ENCODE results near the gene ANGEL2. TPM values are rescaled to one million over a fixed set of nuclear protein-coding genes. Genes with fewer than 3 reads are reported as not detected.

The ANGEL2 gene
- total and polyA plus RNA-seq, 2 of the 4 experiments (the other 2 are of a cell fraction): 13.4 to 44.1 TPM

DNA sequence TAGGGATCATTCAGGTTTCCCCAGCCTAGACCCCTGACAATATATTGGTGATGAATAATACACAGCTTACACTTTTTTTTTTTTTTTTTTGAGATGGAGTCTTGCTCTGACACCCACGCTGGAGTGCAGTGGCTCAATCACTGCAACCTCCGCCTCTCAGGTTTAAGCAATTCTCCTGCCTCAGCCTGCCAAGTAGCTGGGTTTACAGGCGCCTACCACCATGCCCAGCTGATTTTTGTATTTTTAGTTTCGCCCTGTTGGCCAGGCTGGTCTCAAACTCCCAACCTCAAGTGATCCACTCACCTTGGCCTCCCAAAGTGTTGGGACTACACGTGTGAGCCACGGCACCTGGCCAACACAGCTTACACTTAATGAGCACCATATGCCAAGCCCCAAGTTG lies 58.1 kb downstream of the ANGEL2 start:
- WGBS, 2 experiments (ENCODE audit: extremely low coverage in 2 of 2, insufficient read length in 1 of 2): no CpG with 5 or more reads among the region's 6 CpGs
- Histone ChIP-seq H4K91ac (ENCODE audit: insufficient read depth, low read depth, low read length) (peak overlapping the region; percentile 33; the same call in 1 of the 2 replicates), H3K9me3 (ENCODE audit: control insufficient read depth, insufficient read depth, low read length) (no peaks in the 10 kb centered on the region), H2BK5ac (ENCODE audit: low read depth, low read length, poor library complexity, severe bottlenecking) (no peak overlapping the region), H3K27ac (ENCODE audit: insufficient read depth, low read length) (no peak overlapping the region), H2AK5ac (ENCODE audit: low read depth, low read length) (peak overlapping the region; percentile 24; the same call in 1 of the 2 replicates), H3K56ac (ENCODE audit: extremely low read depth, insufficient read depth, low read length) (no peak overlapping the region), H3K14ac (replicated peaks; ENCODE audit: low read depth, low read length) (0 out of 2 replicates have a peak overlapping the region, but pooled peaks have one; percentile 20), H3K4me3 (ENCODE audit: insufficient read depth, low read depth, low read length) (no peak overlapping the region), H4K20me1 (ENCODE audit: insufficient read depth, low read length) (no peaks in the 10 kb centered on the region), H3K23ac (ENCODE audit: low read depth, low read length) (no peak overlapping the region), H3K9ac (ENCODE audit: low read depth, low read length) (no peak overlapping the region), H3K4ac (ENCODE audit: low read depth, low read length) (peak overlapping the region; percentile 37; the same call in 1 of the 2 replicates), H3K4me1 (ENCODE audit: control insufficient read depth, insufficient read depth, low read length) (peaks cover 6% of the 10 kb centered on the region), H2BK15ac (ENCODE audit: low read depth, low read length) (no peak overlapping the region), H3K79me1 (ENCODE audit: low read depth in 1 of 2, low read length in 2 of 2) (no peaks in the 10 kb centered on the region; a peak in 1 of 4 replicates), H3K27me3 (ENCODE audit: control insufficient read depth, insufficient read depth, low read length) (no peaks in the 10 kb centered on the region; the same call in 1 of the 2 replicates), H2AK9ac (replicated peaks; ENCODE audit: low read depth, low read length, poor library complexity) (no peak overlapping the region), H3K9me1 (ENCODE audit: insufficient read depth, low read length) (peaks cover 6% of the 10 kb centered on the region), H3K18ac (ENCODE audit: low read depth, low read length) (no peak overlapping the region), H2BK20ac (ENCODE audit: low read depth, low read length) (no peak overlapping the region), H2AFZ (replicated peaks; ENCODE audit: low read length, poor library complexity) (peak overlapping the region; percentile 73), H3K4me2 (ENCODE audit: low read depth, low read length) (no peak overlapping the region), H3K36me3 (ENCODE audit: control insufficient read depth, insufficient read depth, low read length) (peaks cover 36% of the 10 kb centered on the region), H2BK120ac (ENCODE audit: low read depth, low read length) (peak overlapping the region; percentile 53; the same call in 1 of the 2 replicates), H4K8ac (ENCODE audit: low read depth in 2 of 2, low read length in 2 of 2) (peak overlapping the region in 1 of 2 experiments; percentile 47; a peak in 1 of 4 replicates), H4K5ac (ENCODE audit: low read depth, low read length) (no peak overlapping the region)
- in situ Hi-C loops (cut with MboI; ENCODE audit: low sequenced_read_pairs): no loop called here
- ATAC-seq (ENCODE audit: low read depth) (no peak), DNase-seq (no peak)
- BruUV-seq (replicated peaks): no TSS peak
- dilution Hi-C loops (cut with HindIII; ENCODE audit: low sequenced_read_pairs, unreplicated experiment): no loop called here
- TF ChIP-seq SMC3 (IDR thresholded peaks at IDR 0.05; ENCODE audit: low read depth, low read length) (no peak), RAD21 (IDR thresholded peaks at IDR 0.05; ENCODE audit: low read length) (no peak), NFE2L2 (IDR thresholded peaks at IDR 0.05; ENCODE audit: low read depth, low read length) (no peak), POLR2A (IDR thresholded peaks at IDR 0.05; ENCODE audit: low read depth, low read length) (no peak), MXI1 (IDR thresholded peaks at IDR 0.05; ENCODE audit: borderline replicate concordance, low read depth, low read length) (no peak), RCOR1 (IDR thresholded peaks at IDR 0.05; ENCODE audit: insufficient replicate concordance, low read length) (no peak), FOS (IDR thresholded peaks at IDR 0.05; ENCODE audit: low read depth, low read length) (no peak), MAZ (IDR thresholded peaks at IDR 0.05; ENCODE audit: borderline replicate concordance, low read depth, low read length) (no peak), MAFK (IDR thresholded peaks at IDR 0.05; ENCODE audit: low read depth, low read length) (no peak)
- TF ChIP-seq, protein P1, sequence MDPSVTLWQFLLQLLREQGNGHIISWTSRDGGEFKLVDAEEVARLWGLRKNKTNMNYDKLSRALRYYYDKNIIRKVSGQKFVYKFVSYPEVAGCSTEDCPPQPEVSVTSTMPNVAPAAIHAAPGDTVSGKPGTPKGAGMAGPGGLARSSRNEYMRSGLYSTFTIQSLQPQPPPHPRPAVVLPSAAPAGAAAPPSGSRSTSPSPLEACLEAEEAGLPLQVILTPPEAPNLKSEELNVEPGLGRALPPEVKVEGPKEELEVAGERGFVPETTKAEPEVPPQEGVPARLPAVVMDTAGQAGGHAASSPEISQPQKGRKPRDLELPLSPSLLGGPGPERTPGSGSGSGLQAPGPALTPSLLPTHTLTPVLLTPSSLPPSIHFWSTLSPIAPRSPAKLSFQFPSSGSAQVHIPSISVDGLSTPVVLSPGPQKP (IDR thresholded peaks at IDR 0.05; ENCODE audit: borderline replicate concordance, low read depth, low read length): no peak
- TF ChIP-seq, protein P2, sequence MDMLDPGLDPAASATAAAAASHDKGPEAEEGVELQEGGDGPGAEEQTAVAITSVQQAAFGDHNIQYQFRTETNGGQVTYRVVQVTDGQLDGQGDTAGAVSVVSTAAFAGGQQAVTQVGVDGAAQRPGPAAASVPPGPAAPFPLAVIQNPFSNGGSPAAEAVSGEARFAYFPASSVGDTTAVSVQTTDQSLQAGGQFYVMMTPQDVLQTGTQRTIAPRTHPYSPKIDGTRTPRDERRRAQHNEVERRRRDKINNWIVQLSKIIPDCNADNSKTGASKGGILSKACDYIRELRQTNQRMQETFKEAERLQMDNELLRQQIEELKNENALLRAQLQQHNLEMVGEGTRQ (IDR thresholded peaks at IDR 0.05; ENCODE audit: low read depth, low read length): no peak
- TF ChIP-seq, protein P3, sequence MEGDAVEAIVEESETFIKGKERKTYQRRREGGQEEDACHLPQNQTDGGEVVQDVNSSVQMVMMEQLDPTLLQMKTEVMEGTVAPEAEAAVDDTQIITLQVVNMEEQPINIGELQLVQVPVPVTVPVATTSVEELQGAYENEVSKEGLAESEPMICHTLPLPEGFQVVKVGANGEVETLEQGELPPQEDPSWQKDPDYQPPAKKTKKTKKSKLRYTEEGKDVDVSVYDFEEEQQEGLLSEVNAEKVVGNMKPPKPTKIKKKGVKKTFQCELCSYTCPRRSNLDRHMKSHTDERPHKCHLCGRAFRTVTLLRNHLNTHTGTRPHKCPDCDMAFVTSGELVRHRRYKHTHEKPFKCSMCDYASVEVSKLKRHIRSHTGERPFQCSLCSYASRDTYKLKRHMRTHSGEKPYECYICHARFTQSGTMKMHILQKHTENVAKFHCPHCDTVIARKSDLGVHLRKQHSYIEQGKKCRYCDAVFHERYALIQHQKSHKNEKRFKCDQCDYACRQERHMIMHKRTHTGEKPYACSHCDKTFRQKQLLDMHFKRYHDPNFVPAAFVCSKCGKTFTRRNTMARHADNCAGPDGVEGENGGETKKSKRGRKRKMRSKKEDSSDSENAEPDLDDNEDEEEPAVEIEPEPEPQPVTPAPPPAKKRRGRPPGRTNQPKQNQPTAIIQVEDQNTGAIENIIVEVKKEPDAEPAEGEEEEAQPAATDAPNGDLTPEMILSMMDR (conservative IDR thresholded peaks at IDR 0.05; ENCODE audit: low read depth, low read length): no peak
- ChIA-PET CTCF (interaction anchor here (1.1 to 1.5 kb wide), 2 partner anchors 9 to 112 kb away, joined by 3 to 4 read pairs; no protein-coding TSS in a partner anchor), POLR2A (ENCODE audit: unreplicated experiment) (no interaction called here)
- intact Hi-C loops (cut with micrococcal nuclease): no loop called here
